GM12891 (cell line): ENCODE results near the gene FBN1.
A peak's percentile ranks its signal among the peaks of the same experiment; 100 is the strongest.

Experiments
- DNase-seq: peaks from one replicate; pipeline ENCODE4 v3.0.0; 2011; ENCODE audit warnings: low spot score; ENCODE audit not compliant: insufficient read length
- FAIRE-seq: peaks from 2 replicates; lab custom pipeline; 2011; peaks lifted over from hg19 to GRCh38; lab: Jason Lieb, UNC
- PAX5 ChIP-seq: IDR thresholded peaks from 2 replicates; pipeline ENCODE4 v1.6.1; 2011; ENCODE audit warnings: low read length, moderate library complexity, mild to moderate bottlenecking; ENCODE audit not compliant: insufficient read depth, severe bottlenecking
- POLR2A ChIP-seq: IDR thresholded peaks from 2 replicates; pipeline ENCODE4 v1.6.1; 2011; ENCODE audit warnings: low read depth, low read length, control low read depth
- POLR2AphosphoS5 ChIP-seq: IDR thresholded peaks from 2 replicates; pipeline ENCODE4 v1.6.1; 2011; ENCODE audit warnings: low read depth, low read length, control low read depth
- POU2F2 ChIP-seq: IDR thresholded peaks from 2 replicates; pipeline ENCODE4 v1.6.1; 2011; ENCODE audit warnings: low read depth, mild to moderate bottlenecking, control low read depth, low read length, moderate library complexity
- SPI1 ChIP-seq: IDR thresholded peaks from 2 replicates; pipeline ENCODE4 v1.6.1; 2011; ENCODE audit warnings: low read depth, low read length, control low read depth
- TAF1 ChIP-seq: IDR thresholded peaks from 2 replicates; pipeline ENCODE4 v1.6.1; 2011; ENCODE audit warnings: low read depth, low read length, control low read depth

Gene FBN1

DNA sequence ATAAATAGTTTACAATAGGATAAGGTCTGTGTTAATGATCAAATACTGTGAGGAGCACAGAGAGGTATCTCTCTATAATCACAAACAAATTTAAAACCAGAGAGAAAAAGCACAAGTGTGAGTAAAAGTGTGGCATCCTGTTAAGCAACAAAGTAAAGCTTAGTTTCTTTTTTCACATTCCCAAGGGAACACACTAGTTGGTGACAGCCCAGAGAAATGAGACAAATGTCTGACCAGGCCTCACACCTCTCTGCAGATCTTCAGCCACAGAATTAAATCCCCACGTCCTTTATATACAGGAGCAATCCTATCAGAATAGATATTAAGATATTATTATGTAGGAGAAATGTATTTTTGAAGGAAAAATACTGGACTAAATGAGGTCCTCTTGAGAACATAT, 2.7 kb downstream of the FBN1 start:
- FAIRE-seq = no peak
- DNase-seq = no peak
- TF ChIP-seq PAX5 = no peak
- TF ChIP-seq POU2F2 = no peak
- TF ChIP-seq POLR2A = no peak
- TF ChIP-seq TAF1 = no peak
- no peak for TF ChIP-seq POLR2AphosphoS5

- DNase-seq (peak; percentile 13), FAIRE-seq (peak; percentile 75)
- TF ChIP-seq TAF1 (no peak), POLR2AphosphoS5 (no peak), PAX5 (no peak), SPI1 (no peak), POU2F2 (no peak), POLR2A (no peak)
Observed at GRCh38 chr15:48641416-48641815, 4.1 kb downstream of the FBN1 start.

GRCh38 chr15:48638963-48639362, 6.5 kb downstream of the FBN1 start:
- no peak for FAIRE-seq
- no peak for DNase-seq
- TF ChIP-seq PAX5 (no peak), POLR2AphosphoS5 (no peak), POLR2A (no peak), POU2F2 (no peak), SPI1 (no peak), TAF1 (no peak)

DNA sequence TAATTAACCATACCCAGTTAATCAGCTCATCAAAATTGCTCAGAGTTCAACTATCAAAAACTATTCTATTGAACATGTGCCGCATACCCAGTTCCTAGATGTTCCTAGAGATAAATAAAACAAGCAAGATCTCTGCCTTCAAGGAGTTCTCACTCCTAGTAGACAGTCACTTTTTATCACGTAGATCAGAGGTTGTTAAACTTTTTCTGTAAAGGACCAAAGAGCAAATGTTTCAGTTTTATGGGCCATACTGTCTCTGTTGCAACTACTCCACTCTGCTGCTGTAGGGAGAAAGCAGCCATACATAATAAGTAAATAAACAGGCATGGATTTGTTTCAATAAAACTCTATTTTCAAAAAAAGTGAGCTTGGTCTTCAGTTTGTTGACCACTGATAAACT, 7.9 kb downstream of the FBN1 start:
- FAIRE-seq = no peak
- TF ChIP-seq POLR2A = no peak
- TF ChIP-seq POU2F2 = no peak
- TF ChIP-seq TAF1 = no peak
- no peak for TF ChIP-seq SPI1
- no peak for TF ChIP-seq PAX5
- no peak for TF ChIP-seq POLR2AphosphoS5
- DNase-seq = no peak

GRCh38 chr15:48636511-48636910, 9.0 kb downstream of the FBN1 start:
- TF ChIP-seq SPI1 (no peak), POU2F2 (no peak), TAF1 (no peak), POLR2AphosphoS5 (no peak), POLR2A (no peak), PAX5 (no peak)
- DNase-seq = no peak
- FAIRE-seq = no peak

DNA sequence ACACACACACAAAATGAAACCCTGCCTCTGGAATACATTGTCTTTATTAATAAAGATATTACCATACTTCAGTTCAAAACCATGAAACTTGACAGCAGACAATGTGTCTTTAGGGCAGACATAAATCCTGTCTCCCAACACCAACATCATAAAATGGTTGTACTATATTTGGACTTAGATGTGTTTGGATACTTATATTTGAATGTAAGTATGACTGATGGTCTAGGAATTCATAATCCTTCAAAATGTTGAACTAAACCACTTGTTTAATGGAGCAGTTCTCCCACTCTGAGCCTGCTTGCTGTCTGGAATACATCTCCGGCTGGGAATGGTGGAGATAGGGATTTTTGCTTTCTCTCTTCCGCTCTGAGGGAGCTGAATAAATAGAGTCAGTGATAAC, 10.6 kb downstream of the FBN1 start:
- FAIRE-seq (no peak), DNase-seq (no peak)
- TF ChIP-seq POU2F2 = no peak
- no peak for TF ChIP-seq TAF1
- no peak for TF ChIP-seq POLR2A
- TF ChIP-seq POLR2AphosphoS5 = no peak
- no peak for TF ChIP-seq SPI1
- TF ChIP-seq PAX5 = no peak

DNA sequence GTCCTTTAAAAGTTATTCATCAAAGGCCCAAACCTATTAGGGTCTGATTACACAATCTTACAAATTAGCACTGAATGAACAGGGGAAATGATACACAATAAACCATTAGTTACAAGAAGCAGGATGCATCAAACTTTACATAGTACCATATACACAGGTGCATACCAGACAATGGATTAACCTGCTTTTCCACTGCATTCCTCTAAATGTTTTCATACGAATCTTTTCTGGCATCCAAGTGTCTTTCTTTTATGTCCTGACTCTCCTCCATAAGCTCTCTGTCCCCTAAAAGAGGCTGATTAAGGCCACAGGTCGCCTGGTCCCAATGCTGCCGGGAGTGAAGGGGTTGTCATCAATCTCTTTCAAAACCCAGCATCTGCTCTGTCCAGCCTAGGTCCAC, 11.4 kb downstream of the FBN1 start:
- TF ChIP-seq PAX5 (no peak), TAF1 (no peak), POLR2A (no peak), SPI1 (no peak), POLR2AphosphoS5 (no peak), POU2F2 (no peak)
- DNase-seq (no peak), FAIRE-seq (no peak)

- DNase-seq (no peak), FAIRE-seq (no peak)
- TF ChIP-seq PAX5 (no peak), SPI1 (no peak)
Observed at GRCh38 chr15:48632651-48633050, 12.9 kb downstream of the FBN1 start.

DNA sequence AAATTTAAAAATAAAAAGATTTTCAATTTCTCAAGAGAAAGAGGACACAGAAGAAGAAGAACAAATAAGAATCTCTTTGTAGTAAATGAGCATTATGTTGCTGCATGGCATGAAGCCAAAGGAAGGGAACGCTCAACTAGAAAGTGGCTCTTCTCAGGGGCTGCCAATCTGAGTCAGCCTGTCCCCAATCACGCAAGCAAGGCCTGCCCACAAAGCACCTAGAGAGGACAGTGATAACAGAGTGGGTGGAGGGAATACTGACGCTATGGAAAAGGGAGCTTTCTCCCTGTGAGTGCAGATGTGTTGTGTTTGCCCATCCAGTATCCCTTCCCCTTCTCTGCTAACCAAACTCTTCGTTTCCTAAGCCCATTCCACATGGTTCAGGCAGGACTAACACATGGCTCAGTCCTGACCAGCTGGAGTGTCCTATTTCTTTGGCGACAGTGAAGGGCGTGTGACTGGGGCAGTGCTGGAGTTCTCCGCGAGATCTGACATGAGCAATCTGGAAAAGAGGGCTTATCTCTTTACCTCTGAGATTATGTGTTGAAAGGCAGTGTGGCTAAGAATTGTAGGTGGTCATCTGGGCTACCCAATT, 14.2 kb downstream of the FBN1 start:
- TF ChIP-seq SPI1 = no peak
- TF ChIP-seq PAX5 = no peak
- no peak for TF ChIP-seq POLR2A
- TF ChIP-seq TAF1 = no peak
- TF ChIP-seq POLR2AphosphoS5 = no peak
- DNase-seq = no peak

GRCh38 chr15:48630245-48630644, 15.3 kb downstream of the FBN1 start:
- no peak for TF ChIP-seq POLR2AphosphoS5
- no peak for TF ChIP-seq PAX5
- FAIRE-seq (no peak), DNase-seq (no peak)

More for the DNA sequence above, 14.2 kb downstream of the FBN1 start:
- FAIRE-seq = no peak

GRCh38 chr15:48628832-48629231, 16.7 kb downstream of the FBN1 start:
- no peak for TF ChIP-seq PAX5
- FAIRE-seq (no peak), DNase-seq (no peak)
